Measurements from ENCODE around the gene RETREG3. TPM values are rescaled to one million over a fixed set of nuclear protein-coding genes. Genes with fewer than 3 reads are reported as not detected.
A peak's percentile ranks its signal among the peaks of the same experiment; 100 is the strongest.
"Not testable (repeated sequence)": the region's sequence is repeated elsewhere in the genome, so short reads cannot be mapped to it uniquely, and the experiment has no call there.

RETREG3 gene
- total RNA-seq, 1 donor from 2014 or later: 21.4 TPM

- ATAC-seq (ENCODE audit: poor library complexity) (no peak), DNase-seq (peak; percentile 55)
- intact Hi-C loops (cut with DNase I): no loop called here
Observed at GRCh38 chr17:42562388-42563142, 46.6 kb downstream of the RETREG3 start.

DNA sequence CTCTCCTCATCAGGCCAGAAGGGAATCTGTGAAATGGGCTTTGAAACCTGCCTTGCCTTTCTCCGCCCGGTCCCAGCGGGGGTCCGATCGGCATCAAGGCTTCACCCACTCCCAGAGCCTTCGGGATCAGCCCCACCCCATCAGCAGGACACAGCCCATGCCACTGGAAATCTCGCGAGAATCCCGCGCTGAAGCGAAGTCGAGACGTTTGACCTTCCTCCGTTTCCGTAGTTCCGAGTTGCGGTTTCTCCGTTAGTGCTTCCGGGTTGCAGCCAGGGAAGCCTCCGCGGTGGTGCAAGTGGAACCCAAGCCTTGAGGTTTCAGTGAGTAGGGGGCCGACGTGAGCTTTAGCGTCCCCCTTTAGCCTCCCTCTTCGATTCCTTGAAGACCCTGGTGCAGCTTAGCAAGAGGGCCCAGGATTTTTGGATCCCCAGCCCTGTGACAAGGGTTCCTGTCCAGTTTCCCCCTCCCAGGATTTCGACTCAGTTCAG, 47.2 kb downstream of the RETREG3 start, which contains the start of gene COASY:
TSS of gene COASY (plus strand) at position 252 of the 491 bp plus-strand sequence. CDS start 475 bp downstream, outside the sequence.
- ATAC-seq (ENCODE audit: poor library complexity) (peak; percentile 85), DNase-seq (peak; percentile 98)
- intact Hi-C loops (cut with DNase I): no loop called here

DNA sequence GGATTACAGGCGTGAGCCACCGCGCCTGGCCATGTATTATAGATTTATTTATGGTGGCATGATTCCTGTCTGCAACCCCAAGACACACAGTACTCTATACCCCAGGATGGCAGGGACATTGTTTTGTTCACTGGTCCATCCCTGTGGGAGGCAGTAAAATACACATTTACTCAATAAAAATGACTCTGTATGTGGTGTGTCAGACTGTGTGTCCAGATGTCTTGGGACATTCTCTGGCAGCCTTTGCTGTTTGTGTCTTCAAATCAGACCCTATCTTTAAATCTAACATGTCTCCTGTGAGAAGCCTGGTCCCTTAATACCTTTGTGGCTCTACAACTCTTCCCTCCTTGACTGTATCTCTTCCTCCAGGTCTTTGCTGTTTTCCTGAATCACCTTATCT, 48.9 kb downstream of the RETREG3 start:
- ATAC-seq (ENCODE audit: poor library complexity) (no peak), DNase-seq (no peak)
- intact Hi-C loops (cut with DNase I): no loop called here

DNA sequence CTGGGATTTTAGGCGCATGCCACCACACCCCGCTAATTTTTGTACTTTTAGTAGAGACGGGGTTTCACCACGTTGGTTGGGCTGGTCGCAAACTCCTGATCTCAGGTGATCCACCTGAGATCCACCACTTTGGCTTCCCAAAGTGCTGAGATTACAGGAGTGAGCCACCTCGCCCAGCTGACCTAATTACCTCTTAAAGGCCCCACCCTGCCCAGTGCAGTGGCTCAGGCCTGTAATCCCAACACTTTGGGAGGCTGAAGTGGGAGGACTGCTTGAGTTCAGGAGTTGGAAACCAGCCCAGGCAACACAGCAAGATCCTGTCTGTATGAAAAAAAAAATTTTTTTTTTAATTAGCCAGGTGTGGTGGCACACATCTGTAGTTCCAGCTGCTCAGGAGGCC, 50.1 kb downstream of the RETREG3 start:
- no peak for ATAC-seq (ENCODE audit: poor library complexity)
- intact Hi-C loops (cut with DNase I): no loop called here
- DNase-seq: no peak

DNA sequence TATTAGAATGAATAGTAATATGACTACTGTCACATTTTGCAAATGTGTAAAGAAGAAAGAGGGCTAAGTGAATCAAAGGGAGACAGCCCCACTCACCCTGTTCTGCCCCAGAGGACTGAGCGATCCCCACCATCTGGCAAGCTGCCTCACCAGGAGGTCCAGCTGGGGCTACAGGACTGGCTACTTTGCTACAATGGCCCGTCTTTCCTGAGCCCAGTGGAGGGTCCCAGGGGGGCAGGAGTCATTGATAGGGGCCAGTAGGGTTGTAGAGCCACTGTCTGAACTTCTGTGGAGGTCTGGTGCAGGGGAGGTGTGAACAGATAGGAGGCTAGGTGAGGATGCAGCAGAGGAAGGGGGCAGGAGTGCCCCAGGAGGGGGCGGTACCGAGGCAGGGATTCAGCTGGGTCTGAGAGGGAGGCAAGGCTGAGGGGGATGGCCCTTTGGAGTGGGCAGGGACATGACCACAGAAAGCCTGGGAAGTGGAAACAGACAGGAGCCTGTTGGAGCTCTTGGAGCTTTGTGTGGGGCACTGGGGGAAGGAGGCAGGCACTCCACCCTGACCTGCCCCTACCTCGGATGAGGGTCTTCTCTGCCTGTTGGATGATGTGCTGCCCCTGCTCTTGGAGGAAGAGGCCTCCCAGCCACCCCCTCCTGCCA, 53.1 kb downstream of the RETREG3 start:
- ATAC-seq (ENCODE audit: poor library complexity); DNase-seq; intact Hi-C loops (cut with DNase I): not testable (repeated sequence)

- no peak for DNase-seq
Observed at GRCh38 chr17:42555122-42555622, 54.0 kb downstream of the RETREG3 start.

DNA sequence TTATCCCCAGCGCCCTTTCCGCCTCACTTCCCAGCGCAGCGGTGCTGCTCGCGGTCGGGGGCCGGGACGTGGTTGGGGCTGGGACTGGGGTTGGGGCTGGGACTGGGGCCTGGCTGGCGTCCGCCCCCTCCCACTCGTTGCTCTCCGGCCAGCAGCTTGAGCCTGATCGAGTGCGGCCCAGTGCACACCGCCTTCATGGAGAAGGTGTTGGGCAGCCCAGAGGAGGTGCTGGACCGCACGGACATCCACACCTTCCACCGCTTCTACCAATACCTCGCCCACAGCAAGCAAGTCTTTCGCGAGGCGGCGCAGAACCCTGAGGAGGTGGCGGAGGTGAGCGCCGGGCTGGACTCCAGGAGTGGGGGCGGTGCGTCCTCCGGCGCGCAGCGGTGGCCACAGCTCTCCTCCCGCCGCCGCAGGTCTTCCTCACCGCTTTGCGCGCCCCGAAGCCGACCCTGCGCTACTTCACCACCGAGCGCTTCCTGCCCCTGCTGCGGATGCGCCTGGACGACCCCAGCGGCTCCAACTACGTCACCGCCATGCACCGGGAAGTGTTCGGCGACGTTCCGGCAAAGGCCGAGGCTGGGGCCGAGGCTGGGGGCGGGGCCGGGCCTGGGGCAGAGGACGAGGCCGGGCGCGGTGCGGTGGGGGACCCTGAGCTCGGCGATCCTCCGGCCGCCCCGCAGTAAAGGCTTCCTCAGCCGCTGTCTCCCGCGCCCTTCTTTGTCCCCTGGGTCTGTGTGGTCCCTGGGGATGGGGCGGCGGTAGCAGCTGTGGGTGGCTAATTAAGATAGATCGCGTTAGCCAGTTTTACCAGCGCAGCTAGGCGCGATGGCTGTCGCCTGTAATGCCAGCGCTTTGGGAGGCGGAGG, 54.7 kb downstream of the RETREG3 start:
- peak; percentile 93 for DNase-seq
- intact Hi-C loops (cut with DNase I): no loop called here
- ATAC-seq (ENCODE audit: poor library complexity): peak; percentile 94

More at GRCh38 chr17:42555122-42555622, 54.0 kb downstream of the RETREG3 start:
- intact Hi-C loops (cut with DNase I): no loop called here
- ATAC-seq (ENCODE audit: poor library complexity): peak; percentile 1

- intact Hi-C loops (cut with DNase I): no loop called here
Observed at GRCh38 chr17:42553866-42554249, 55.3 kb downstream of the RETREG3 start.

GRCh38 chr17:42553161-42553818, 55.9 kb downstream of the RETREG3 start:
- DNase-seq (peak; percentile 46), ATAC-seq (ENCODE audit: poor library complexity) (no peak)
- intact Hi-C loops (cut with DNase I): no loop called here

More at GRCh38 chr17:42553866-42554249, 55.3 kb downstream of the RETREG3 start:
- peak; percentile 42 for DNase-seq
- ATAC-seq (ENCODE audit: poor library complexity): peak; percentile 2

- ATAC-seq (ENCODE audit: poor library complexity); intact Hi-C loops (cut with DNase I): not testable (repeated sequence)
- DNase-seq: peak; percentile 35
Observed at GRCh38 chr17:42552736-42553135, 56.4 kb downstream of the RETREG3 start, which contains the start of gene HSD17B1. HSD17B1 (plus strand) TSS chr17:42552923; CDS start chr17:42552934, 11 bp downstream.

DNA sequence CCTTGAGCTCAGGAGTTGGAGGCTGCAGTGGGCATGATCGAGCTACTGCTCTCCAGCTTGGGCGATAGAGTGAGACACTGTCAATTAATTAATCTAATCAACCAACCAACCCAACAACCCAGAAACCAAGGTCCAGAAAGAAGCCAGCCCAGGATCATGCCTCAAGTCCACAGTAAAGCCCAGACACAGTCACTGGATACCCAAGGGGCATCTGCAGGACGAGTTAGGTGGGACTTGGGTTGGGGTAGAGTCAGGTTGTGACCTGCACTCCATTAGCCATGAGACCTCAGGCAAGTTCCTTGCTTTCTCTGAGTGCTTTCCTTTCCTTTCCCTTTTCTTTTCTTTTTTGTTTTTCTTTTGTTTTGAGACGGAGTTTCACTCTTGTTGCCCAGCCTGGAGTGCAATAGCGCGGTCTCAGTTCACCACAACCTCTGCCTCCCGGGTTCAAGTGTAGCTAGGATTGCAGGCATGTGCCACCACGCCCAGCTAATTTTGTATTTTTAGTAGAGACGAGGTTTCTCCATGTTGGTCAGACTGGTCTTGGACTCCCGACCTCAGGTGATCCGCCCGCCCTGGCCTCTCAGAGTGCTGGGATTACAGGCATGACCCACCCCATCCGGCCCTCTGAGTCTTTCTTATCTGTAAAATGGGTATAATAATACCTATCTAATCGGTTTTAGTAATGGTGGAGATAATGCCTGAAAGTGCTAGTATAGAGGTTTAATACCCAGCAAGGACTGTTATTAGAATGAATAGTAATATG, 60.0 kb downstream of the RETREG3 start:
- ATAC-seq (ENCODE audit: poor library complexity) (no peak), DNase-seq (no peak)
- intact Hi-C loops (cut with DNase I): no loop called here

GRCh38 chr17:42548070-42548837, 60.9 kb downstream of the RETREG3 start:
- DNase-seq (peak; percentile 73), ATAC-seq (ENCODE audit: poor library complexity) (peak; percentile 66)
- intact Hi-C loops (cut with DNase I): no loop called here

DNA sequence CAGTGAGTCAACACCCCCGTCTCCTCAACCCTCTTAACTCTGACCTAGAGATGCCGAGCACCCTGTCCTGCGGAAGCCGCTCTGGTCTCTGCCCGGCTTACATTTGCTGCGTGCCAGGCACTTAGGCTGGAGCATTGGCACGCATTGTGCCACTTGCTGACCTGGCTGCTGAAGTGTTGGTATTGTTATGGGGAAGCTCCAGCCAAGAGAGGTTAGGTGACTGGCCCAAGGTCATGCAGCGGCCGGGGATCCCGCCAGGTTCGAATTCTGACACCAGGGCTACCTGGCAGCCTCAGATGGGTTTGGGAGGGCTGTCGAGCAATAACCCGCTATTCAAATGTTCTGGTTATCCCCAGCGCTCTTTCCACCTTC, 61.5 kb downstream of the RETREG3 start:
- intact Hi-C loops (cut with DNase I): no loop called here
- peak; percentile 74 for DNase-seq
- peak; percentile 79 for ATAC-seq (ENCODE audit: poor library complexity)

- ATAC-seq (ENCODE audit: poor library complexity) (peak; percentile 3), DNase-seq (peak; percentile 47)
- intact Hi-C loops (cut with DNase I): no loop called here
Observed at GRCh38 chr17:42547001-42547461, 62.1 kb downstream of the RETREG3 start.

GRCh38 chr17:42545755-42546505, 63.2 kb downstream of the RETREG3 start:
- DNase-seq; ATAC-seq (ENCODE audit: poor library complexity); intact Hi-C loops (cut with DNase I): not testable (repeated sequence)

GRCh38 chr17:42544874-42545283, 64.3 kb downstream of the RETREG3 start:
- ATAC-seq (ENCODE audit: poor library complexity) (no peak), DNase-seq (no peak)
- intact Hi-C loops (cut with DNase I): no loop called here
